NCI-H1694 (cell line): Measurements from ENCODE around the gene GOT2.
"Not testable (repeated sequence)": the region's sequence is repeated elsewhere in the genome, so short reads cannot be mapped to it uniquely, and the experiment has no call there.

ENCODE experiments used
- DNase-seq: peaks from one replicate; lab custom pipeline; 2025; lab: John Stamatoyannopoulos, UW

Gene GOT2

DNA sequence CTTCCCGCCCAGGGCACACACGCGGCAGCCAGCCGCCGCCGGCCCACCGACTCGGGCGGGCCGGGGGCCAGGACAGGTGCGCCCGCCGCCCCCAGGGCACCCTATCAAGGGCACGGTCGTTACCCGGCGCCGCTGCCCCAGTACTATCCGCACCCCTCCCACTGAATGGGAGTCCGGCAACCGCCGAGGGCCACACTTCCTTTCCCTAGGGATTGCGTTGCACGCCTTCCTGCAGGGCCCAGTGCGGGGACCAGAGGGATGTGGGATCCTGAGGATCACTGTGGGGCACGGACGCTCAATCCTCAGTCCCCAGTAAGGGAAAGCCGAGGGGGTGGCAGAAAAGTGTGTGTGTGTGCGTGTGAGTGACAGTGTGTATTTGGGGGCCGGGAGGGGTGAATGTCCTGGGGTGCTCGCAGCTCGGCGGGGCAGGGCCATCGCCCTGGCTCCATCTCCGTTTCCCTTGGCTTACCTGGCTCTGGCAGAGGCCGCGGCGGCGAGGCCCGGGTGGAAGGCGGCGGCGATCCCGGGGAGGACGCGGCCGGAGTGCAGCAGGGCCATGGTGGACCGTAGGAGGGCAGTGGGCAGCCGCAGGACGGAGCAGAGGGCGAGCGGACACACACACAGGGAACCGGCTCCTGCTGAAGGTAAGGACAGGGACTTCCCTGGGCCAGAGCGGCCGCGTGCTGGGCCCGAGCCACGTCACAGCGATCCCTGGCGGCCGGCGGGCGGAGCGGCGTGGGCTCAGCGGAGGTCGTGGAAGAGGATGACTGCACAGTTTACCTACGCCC, at the start of gene GOT2:
Gene GOT2 (minus strand): TSS at position 646 of the 788 bp plus-strand sequence. CDS start 88 bp downstream, at position 558.
- peak; percentile 18 for DNase-seq

DNA sequence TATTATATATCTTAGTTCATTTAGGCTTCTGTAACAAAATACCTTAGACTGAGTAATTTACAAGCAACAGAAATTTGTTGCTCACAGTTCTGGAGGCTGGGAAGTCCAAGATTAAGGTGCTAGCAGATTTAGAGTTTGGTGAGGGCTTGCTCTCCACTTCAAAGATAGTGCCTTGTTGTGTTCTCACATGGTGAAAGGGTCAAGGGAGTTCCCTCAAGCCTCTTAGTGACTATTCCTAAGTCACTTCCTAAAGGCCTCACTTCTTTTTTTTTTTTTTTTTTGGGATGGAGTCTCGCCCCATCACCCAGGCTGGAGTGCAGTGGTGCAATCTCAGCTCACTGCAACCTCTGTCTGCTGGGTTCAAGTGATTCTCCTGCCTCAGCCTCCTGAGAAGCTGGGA, 45.2 kb upstream of the GOT2 start:
- not testable (repeated sequence) for DNase-seq

DNA sequence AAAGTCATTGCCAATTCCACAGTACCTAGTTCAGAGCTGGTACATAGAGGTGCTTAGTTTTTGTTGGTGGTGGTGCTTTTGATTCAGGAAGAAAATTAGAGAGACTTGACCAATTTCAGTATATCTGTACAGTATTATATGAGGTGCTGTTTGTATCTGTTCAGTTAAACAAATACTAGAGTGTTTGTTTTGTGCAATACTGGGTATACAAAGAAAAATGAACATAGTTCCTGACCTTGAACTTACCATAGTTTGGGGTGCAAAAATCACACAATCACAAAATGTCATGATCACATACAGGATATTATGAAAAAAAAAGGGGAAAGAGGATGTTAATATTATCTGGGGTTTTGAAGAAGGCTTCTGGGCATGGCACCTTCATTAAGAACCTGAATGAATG, 39.8 kb upstream of the GOT2 start:
- DNase-seq = no peak

DNA sequence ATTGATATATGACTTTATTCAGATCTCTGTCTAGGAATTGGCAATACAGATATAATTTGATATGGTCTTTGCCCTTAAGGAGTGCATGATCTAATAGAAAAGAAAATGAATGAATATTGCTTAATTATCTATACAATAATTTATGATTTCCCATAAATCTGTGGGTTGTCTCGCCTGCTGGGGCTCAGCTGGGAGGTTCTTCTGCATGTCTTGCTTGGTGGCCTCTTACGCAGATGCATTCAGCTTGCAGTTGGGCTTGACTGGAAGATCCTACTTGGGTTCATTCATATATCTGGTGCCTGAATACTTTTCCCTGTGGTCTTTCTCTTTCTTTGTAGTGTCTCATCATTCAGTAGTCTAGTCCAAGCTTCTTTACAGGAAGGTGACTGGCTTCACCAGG, 34.0 kb upstream of the GOT2 start:
- no peak for DNase-seq

DNA sequence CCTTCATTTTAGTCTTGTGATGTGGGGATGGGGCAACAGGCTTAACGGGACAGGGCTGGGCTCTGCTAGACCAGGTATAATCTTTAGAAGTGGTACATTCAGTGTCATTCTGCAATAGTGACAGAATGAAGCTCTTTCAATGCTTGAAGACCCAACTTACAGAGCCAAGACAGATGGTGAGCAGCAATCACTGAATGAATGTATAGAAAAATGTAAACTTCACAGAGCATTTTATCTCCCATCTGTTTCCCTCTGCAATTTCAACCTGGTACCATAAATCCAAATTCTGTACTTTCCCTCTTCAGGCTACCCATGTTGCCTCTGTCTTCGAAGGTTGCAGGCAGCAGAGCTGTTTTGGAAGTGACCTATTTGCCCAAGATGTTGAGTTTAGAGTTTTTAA, 33.5 kb upstream of the GOT2 start:
- DNase-seq = no peak

DNA sequence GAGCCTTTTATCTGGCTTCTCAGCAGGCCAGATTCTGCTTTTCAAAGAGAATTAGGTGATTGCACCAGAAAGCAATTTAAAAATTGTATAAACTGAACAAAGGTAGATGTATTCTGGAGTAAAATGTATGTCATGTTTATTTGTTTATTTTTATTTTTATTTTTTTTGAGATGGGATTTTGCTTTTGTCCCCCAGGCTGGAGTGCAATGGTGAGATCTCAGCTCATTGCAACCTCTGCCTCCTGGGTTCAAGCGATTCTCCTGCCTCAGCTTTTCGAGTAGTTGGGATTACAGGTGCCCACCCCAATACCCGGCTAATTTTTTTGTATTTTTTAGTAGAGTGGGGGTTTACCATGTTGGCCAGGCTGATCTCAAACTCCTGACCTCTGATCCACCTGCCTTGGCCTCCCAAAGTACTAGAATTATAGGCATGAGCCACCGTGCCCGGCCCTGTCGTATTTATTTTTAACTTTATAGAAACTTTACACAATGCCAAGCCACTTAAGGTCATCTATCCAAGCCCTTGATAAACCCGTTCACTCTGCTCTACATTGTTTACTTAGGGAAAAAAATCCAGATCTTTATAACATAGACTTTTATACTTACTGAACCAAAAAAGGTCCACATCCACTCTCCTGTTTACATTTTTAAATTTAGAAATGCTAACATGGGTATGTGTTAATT, 22.7 kb upstream of the GOT2 start:
- no peak for DNase-seq

DNA sequence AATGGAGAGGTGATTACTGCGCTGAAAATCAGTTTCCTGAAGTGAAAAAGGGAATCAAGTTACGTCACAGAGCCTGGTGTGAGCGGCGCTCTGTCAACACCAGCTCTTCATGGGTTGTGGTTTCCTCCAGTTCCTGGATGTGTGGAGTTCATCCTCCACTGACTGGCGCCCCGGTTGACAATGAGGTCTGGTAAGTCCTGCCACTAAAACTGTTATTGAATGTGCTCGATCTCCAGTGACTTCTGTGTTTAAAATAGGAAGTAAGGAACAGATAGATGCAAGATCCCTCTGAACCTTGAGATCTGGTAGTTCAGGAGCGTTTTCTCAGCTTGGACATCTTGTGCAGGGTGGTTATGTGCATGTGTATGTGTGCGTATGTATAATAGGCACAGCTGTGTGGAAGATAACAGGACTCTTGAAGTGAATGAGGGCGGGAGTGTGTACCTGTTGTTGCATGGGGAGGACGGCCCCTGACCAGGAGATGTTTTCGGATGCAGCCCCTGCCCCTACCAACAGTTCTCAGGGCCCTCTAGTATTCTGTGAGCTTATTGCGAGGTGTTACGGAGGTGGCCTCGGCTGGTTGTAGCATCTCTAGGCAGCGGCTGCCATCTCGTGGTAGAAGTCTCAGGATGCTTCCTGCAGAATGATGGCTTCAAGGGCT, 22.0 kb upstream of the GOT2 start:
- peak; percentile 75 for DNase-seq

DNA sequence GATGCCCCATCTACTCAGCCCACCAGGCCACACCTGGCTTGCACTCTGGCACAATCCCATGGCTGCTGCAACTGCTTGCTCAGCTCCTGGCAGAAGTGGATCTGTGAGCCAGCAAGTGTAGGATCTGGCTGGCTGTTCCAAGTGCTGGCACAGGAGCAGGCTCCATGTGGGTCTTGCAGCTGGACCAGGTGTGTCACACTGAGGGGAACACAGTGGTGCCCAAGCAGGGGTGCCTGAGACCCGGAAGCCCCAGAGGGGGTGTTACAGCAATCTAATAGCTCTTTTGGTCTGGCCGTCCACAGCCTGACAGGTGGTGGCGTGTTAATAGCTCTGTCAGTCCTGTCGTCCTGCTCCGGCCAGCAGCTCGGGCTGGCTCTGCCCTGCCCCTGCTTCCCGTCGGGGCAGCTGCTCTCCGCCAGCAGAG, 19.6 kb upstream of the GOT2 start:
- no peak for DNase-seq

DNA sequence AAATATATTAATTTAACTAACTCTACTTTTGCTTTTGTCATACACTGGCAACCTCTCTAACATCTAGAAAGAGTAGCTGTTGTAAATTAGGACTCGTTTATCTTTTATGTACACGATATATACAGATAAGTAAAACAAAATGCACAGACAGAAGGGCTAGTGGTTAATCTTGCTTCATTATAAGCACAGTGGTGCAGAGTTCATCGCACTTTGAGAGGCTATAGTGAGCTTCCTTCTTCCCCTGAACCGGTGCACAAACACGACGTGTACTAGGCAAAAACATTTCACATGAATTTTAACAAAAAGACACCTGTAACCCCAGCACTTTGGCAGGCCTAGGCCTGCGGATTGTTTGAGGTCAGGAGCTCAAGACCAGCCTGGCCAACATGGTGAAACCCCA, 10.4 kb upstream of the GOT2 start:
- DNase-seq = no peak

DNA sequence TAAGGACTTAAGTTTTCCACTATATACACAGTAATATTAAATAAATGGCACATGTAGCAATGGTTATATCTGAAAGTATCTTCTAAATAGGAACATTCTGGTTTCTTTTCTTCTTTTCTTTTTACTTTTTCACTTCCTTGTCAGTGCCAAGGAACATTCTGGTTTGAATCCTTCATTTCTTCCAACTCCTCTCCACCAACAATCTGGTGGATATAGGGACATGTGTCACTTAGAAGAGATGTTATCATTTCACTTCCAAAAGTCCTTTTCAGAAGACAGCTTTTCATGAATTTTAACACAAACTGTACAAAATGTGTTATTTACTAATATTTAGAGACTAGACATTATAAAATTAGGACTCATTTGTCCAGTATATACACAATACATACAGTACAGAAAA, 7.9 kb upstream of the GOT2 start:
- no peak for DNase-seq

DNA sequence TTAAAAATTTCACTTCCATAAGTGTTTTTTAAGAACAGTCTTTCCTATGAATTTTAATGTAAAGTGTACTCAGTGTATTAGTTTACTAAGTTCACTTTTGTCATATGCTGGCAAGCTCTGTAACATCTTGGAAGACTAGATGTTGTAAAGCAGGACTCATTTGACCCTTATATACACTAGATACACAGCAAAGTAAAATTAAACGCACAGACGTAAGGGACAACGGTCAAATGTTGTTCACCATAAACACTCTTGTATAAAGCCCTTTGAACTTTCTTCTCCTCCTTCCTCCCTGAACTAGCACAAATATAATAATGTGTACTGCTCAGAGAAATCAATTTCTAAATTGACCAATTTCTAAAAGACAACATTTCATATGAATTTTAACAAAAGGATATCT, 7.0 kb upstream of the GOT2 start:
- no peak for DNase-seq

DNA sequence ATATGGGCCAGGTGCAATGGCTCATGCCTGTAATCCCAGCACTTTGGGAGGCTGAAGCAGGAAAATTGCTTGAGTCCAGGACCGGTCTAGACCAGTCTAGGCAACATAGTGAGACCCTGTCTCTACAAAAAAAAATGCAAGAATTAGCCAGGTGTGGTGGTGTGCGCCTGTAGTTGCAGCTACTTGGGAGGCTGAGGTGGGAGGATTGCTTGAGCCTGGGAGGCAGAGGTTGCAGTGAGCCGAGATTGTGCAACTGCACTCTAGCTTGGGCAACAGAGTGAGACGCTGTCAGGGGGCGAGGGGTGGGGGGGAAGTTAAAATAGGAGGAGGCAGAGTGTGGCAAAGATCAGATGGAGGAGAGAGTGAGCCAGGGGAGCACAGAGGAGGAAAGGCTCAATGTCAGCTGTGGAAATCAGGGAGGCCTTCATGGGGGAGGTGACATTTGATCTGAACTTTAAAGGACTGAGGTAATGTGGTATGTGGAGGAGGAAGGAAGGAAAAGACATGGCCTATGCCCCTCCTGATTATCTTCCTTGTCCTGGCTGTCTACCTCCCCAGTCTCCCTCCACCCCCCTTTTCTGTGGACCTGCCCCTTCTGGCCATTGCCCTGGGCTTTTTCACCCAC, 4.7 kb upstream of the GOT2 start:
- DNase-seq = no peak

DNA sequence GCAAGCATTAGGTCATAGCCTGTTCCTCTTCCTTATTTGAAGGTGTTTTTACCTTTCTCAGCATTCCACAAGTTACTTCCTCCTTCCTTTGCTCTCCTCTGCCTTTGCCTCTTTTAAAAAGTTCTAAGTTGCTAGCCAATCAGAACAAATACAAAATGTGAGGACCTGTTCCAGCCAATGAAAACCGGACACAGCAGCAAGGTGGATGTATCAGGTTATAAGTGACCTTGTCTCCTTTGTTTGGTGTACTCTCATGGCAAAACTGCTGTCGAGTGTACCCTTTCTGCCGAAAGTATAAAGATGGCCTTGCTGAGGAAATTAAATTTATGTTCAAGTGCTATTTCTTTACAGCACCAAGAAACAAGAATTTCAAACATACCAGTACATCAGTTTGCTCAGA, 2.2 kb upstream of the GOT2 start:
- not testable (repeated sequence) for DNase-seq

DNA sequence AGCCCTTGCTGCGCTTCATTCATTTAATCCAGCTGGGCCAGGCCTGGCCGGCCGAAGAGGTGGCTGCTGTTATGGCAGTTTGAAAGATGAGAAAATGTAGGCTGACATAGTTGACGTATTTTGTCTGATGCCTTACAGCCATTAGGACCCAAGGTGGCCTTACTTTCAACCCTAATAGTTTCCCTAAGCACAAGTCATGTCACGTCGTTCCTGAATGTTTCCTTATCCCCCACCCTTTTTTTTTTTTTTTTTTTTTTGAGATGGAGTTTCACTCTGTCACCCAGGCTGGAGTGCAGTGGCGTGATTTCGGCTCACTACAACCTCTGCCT, 307 bp upstream of the GOT2 start:
- DNase-seq = no peak

DNA sequence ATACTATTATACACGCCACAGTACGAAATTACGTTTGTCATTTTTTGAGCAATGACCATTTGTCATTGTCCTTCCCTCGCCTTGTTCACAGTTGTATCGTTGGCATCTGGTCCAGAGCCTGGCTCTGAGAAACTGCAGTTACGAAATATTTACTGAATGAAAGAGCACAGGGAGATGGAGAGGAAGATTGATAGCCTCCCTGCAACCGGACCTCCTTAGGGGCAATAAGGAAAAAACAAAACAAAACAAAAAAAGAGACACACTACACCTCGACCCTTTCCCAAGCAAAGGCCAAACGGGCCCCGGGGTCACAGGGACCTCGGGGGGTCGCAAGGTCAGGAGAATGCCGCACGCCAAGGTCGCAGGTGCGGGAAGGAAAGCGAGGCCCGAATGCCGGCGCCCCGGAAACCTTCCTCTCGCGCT, 857 bp downstream of the GOT2 start:
- no peak for DNase-seq

DNA sequence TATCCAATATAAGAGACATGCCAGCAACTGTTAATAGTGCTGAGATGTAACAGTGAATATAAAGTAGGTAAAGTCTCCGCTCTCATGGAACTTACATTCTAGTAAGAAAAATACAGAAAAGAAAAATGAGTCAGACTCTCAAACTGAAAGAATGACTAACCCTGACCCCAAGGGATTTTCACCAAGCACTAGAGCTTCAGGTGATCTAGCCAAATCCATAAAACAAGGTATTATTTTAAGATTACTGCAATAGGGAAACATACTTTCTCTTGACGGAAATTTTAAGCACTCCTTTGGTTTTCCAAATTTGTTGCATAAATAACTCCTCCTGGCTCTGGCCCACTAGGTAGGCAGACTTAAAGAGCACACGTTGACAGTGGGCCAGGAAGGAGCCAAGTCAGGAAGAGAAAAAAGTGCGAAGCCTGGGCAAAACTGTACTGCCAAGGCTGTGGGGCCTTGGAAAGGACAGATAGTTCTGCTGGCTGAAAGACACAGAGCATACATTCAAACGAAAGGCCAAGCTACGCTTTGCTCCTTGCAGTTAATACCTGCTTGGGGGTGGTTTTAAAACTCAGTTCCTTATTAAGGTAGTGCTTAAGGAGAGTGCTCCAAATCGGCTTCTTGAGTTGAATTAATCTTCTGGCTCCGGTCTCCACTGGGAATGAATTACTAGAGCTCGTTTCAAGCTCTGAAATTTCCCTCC, 1.4 kb downstream of the GOT2 start:
- DNase-seq = no peak

DNA sequence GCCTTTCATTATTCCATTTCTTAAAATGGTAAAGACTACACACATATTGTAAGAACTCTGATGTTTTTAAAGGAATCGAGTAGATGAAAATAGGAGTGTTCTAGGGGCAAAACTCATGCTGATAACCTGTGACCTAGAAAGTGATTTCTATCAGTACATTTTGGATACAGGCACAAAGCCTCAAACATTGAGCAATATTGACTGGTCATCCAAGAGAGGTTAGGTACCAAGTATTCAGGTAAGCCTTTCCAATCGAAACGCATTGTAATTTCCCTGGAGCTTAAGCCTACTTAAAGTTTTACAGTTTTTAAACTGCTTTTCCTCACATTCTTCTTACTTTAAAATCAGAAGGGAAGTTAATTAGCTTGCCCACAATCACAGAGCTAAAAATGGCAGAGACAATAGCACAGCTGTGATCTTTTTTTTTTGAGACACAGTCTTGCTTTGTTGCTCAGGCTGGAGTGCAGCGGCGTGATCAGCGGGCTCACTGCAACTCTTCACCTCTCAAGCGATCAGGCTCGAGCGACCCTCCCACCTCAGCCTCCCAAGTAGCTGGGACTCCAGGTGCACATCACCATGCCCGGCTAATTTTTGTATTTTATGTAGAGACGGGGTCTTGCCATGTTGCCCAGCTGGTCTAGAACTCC, 3.3 kb downstream of the GOT2 start:
- no peak for DNase-seq

DNA sequence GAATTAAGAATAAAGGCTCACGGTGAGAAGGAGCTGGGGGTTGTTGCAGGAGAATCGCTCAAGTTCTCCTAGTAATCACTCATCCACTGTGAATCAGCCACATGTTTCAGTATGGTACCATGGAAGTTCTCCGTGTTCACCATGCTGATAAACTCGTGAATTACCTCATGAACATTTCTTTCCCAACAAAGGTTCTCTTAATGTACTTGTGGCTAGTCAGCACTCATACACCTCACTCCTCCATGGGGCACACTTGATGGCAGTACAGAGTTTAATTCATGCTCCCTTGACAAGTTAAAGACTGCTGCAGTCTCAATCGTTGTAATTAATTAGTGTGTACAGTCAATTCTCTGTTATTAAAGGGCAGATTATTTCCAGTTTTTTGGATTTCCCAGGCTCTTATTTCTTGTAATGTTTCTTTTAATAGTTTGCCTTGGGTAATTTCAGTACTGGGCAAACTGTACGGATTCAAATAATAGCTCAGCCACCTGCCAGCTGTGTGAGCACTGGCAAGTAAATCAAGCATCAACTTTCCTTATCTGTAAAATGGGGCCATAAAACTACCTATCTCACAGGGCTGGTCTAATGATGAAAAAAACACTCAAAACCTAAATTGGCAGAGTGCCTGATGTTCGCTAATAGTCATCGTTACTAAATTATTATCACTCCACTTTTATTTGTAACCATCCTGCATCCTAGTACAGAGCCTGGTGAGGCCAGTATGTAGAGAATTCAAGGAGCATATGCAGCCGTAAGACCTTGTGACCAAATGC, 6.1 kb downstream of the GOT2 start:
- no peak for DNase-seq

DNA sequence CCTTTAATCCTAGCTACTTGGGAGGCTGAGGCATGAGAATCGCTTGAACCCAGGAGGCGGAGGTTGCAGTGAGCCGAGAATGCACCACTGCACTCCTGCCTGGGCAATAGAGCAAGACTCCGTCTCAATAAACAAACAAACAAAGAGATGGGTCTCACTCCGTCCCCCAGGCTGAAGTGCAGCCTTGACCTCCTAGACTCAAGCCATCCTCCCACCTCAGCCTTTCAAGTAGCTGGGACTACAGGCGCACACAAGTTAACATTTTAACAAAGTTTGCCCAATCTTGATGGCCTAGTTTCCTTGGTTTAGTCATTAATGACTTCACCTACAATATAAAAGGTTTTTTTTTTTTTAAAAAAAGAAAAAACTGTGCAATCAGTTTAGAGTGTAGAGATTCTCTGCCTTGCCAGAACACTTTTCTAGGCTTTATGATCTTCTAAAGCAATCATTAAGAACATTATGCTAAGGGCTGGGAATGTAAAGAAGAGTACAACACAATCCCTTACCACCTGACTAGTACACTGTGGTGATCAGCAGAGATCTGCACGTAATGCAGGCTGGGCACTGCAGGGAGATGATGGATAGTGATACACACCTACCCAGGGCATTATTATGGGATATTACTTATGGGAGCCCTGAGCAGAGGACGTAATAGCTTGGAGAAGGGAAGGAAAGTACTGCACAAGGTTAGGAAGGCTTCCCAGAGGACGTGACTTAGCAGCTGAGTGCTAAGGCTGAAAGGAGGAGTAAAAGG, 6.9 kb downstream of the GOT2 start:
- no peak for DNase-seq

DNA sequence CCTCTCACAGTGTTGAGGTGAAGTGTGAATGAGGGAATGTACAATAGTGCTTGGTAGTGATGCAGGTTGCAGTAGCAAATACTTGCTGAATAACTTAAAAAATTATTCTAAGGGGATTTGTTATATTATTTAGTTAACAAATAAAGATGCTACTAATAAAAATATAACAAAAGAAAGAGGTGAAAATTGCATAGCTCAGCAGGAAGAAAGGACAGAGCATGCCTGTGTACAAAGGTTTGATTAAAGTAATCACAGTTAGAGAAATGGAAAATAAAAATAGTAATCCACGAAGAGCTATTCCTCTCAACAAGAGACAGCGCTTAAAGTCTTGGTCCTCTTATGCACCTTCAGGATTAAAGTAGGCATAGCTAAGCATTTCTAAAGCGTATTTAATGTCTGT, 11.0 kb downstream of the GOT2 start:
- no peak for DNase-seq
